HepG2 (cell line): Measurements from ENCODE around the gene ODAD4. TPM values are rescaled to one million over a fixed set of nuclear protein-coding genes. Genes with fewer than 3 reads are reported as not detected.

ENCODE experiments used
- ARNTL ChIP-seq: sonication (generic); formaldehyde crosslinking; IDR thresholded peaks from 2 replicates; pipeline ENCODE4 v1.4.0; 2020; ENCODE audit warnings: mild to moderate bottlenecking, missing genetic modification reagents
- FOXK1 ChIP-seq: sonication (generic); formaldehyde crosslinking; IDR thresholded peaks from 2 replicates; pipeline ENCODE4 v1.4.0; 2020; ENCODE audit warnings: low read depth, missing genetic modification reagents, borderline replicate concordance
- HDAC6 ChIP-seq: fragments of 200-600 bp; sonication (generic); IDR thresholded peaks from 2 replicates; pipeline ENCODE4 v1.7.0; 2017; ENCODE audit warnings: mild to moderate bottlenecking, antibody characterized with exemption, low read length, low read depth
- MYNN ChIP-seq: sonication (generic); formaldehyde crosslinking; IDR thresholded peaks from 2 replicates; pipeline ENCODE4 v1.4.0; 2020; ENCODE audit warnings: mild to moderate bottlenecking, low read depth, missing genetic modification reagents
- MZF1 ChIP-seq: sonication (generic); formaldehyde crosslinking; IDR thresholded peaks from 2 replicates; pipeline ENCODE4 v1.8.1; 2023; ENCODE audit warnings: mild to moderate bottlenecking, missing genetic modification reagents, borderline replicate concordance
- RORA ChIP-seq: sonication (generic); formaldehyde crosslinking; IDR thresholded peaks from 2 replicates; pipeline ENCODE4 v1.5.0; 2020; ENCODE audit warnings: mild to moderate bottlenecking, missing genetic modification reagents, moderate library complexity
- SNAI1 ChIP-seq: sonication (generic); formaldehyde crosslinking; IDR thresholded peaks from 2 replicates; pipeline ENCODE4 v1.5.0; 2020; ENCODE audit warnings: mild to moderate bottlenecking, missing genetic modification reagents, borderline replicate concordance
- ZNF12 ChIP-seq: sonication (generic); formaldehyde crosslinking; IDR thresholded peaks from 2 replicates; pipeline ENCODE4 v1.5.0; 2020; ENCODE audit warnings: missing genetic modification reagents
- ZNF747 ChIP-seq: sonication (generic); formaldehyde crosslinking; IDR thresholded peaks from 2 replicates; pipeline ENCODE4 v1.8.1; 2023; ENCODE audit warnings: missing genetic modification reagents, mild to moderate bottlenecking, borderline replicate concordance
- polyA plus RNA-seq, 8 experiments: library from polyadenylated mRNA; depleted of rRNA in 3 of 8; stranded (reverse) in 7 of 8; unstranded in 1 of 8; fragments of >200 nt; fragmentation: Illumina TruSeq in 4 of 8; extraction: Trizol in 4 of 8; gene quantifications; 2 replicates each; pipeline versions ENCODE4 v1.2.1 to v1.2.3, GENCODE V29; 2011 to 2016; ENCODE audit warnings: low read depth in 4 of 8, missing spikeins in 1 of 8, mixed read lengths in 1 of 8; ENCODE audit not compliant: insufficient read depth in 1 of 8
- total RNA-seq, 5 experiments: library from RNA; depleted of rRNA; stranded (reverse); fragments of >200 nt; fragmentation: Illumina TruSeq; extraction: Trizol; gene quantifications; 2 replicates each; pipeline ENCODE4 v1.2.3, GENCODE V29; 2016; ENCODE audit warnings: low read depth in 1 of 5
- TF ChIP-seq, protein P1 (sequence below): sonication (generic); formaldehyde crosslinking; IDR thresholded peaks from 2 replicates; pipeline ENCODE4 v1.9.0; 2022; ENCODE audit warnings: missing genetic modification reagents, mild to moderate bottlenecking, borderline replicate concordance
- TF ChIP-seq, protein P2 (sequence below): sonication (generic); formaldehyde crosslinking; IDR thresholded peaks from 2 replicates; pipeline ENCODE4 v1.4.0; 2020; ENCODE audit warnings: missing genetic modification reagents
- TF ChIP-seq, protein P3 (sequence below): sonication (generic); formaldehyde crosslinking; IDR thresholded peaks from 2 replicates; pipeline ENCODE4 v1.5.0; 2020; ENCODE audit warnings: missing genetic modification reagents
- TF ChIP-seq, protein P4 (sequence below): sonication (generic); formaldehyde crosslinking; IDR thresholded peaks from 2 replicates; pipeline ENCODE4 v1.4.0; 2020; ENCODE audit warnings: missing genetic modification reagents, borderline replicate concordance
- TF ChIP-seq, protein P5 (sequence below): sonication (generic); formaldehyde crosslinking; IDR thresholded peaks from 2 replicates; pipeline ENCODE4 v1.8.0; 2022; ENCODE audit warnings: missing genetic modification reagents, mild to moderate bottlenecking, moderate library complexity, borderline replicate concordance
- TF ChIP-seq, protein P6 (sequence below): sonication (generic); formaldehyde crosslinking; IDR thresholded peaks from 2 replicates; pipeline ENCODE4 v1.4.0; 2020; ENCODE audit warnings: missing genetic modification reagents
- TF ChIP-seq, protein P7 (sequence below): sonication (generic); formaldehyde crosslinking; IDR thresholded peaks from 2 replicates; pipeline ENCODE4 v1.4.0; 2020; ENCODE audit warnings: mild to moderate bottlenecking, missing genetic modification reagents
- TF ChIP-seq, protein P8 (sequence below): IDR thresholded peaks from 2 replicates; pipeline ENCODE4 v1.6.1; 2016; ENCODE audit warnings: control low read depth

The ODAD4 gene
- total and polyA plus RNA-seq, 2 of the 13 experiments (the other 11 are each of a cell fraction or from before 2014, with no cell fraction given): 0.48 to 0.53 TPM

DNA sequence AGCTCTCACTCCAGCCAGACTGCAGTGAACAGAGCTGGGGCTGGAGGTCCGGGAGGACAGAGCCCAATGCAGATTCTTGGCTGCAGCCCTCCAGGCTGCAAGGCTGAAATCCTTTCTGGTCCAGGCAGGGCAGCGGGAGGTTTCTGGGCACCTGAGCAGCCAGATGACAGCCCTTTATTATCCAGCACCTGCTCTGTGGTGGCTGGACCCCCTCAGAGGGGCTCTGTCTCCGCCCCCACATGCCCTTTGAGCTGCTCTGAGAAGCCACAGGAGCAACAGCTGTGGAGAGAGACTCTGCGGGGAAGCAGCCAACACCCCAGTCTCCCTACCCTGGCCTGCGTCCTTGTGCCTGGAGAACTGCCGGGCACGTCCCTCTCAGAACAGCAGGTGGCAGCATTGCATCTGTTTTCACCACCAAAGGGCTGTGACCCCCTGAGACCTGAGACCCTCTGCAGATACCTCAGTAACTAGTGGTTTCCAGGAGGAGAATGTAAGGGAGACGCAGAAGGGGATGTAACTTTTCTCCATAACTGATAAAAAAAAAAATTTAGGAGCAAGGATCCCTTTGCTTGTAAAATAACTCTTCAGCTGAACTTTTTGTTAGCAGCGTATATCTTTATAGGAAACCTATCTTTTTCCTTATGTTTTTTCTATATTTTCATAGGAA lies 32.5 kb downstream of the ODAD4 start (continued):
- TF ChIP-seq, protein P1, sequence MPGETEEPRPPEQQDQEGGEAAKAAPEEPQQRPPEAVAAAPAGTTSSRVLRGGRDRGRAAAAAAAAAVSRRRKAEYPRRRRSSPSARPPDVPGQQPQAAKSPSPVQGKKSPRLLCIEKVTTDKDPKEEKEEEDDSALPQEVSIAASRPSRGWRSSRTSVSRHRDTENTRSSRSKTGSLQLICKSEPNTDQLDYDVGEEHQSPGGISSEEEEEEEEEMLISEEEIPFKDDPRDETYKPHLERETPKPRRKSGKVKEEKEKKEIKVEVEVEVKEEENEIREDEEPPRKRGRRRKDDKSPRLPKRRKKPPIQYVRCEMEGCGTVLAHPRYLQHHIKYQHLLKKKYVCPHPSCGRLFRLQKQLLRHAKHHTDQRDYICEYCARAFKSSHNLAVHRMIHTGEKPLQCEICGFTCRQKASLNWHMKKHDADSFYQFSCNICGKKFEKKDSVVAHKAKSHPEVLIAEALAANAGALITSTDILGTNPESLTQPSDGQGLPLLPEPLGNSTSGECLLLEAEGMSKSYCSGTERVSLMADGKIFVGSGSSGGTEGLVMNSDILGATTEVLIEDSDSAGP (CRISPR knock-in tag): peak; percentile 34
- TF ChIP-seq ARNTL: no peak
- TF ChIP-seq, protein P2, sequence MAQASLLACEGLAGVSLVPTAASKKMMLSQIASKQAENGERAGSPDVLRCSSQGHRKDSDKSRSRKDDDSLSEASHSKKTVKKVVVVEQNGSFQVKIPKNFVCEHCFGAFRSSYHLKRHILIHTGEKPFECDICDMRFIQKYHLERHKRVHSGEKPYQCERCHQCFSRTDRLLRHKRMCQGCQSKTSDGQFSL (CRISPR knock-in tag): no peak
- TF ChIP-seq, protein P3, sequence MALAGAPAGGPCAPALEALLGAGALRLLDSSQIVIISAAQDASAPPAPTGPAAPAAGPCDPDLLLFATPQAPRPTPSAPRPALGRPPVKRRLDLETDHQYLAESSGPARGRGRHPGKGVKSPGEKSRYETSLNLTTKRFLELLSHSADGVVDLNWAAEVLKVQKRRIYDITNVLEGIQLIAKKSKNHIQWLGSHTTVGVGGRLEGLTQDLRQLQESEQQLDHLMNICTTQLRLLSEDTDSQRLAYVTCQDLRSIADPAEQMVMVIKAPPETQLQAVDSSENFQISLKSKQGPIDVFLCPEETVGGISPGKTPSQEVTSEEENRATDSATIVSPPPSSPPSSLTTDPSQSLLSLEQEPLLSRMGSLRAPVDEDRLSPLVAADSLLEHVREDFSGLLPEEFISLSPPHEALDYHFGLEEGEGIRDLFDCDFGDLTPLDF (CRISPR knock-in tag): no peak
- TF ChIP-seq, protein P4, sequence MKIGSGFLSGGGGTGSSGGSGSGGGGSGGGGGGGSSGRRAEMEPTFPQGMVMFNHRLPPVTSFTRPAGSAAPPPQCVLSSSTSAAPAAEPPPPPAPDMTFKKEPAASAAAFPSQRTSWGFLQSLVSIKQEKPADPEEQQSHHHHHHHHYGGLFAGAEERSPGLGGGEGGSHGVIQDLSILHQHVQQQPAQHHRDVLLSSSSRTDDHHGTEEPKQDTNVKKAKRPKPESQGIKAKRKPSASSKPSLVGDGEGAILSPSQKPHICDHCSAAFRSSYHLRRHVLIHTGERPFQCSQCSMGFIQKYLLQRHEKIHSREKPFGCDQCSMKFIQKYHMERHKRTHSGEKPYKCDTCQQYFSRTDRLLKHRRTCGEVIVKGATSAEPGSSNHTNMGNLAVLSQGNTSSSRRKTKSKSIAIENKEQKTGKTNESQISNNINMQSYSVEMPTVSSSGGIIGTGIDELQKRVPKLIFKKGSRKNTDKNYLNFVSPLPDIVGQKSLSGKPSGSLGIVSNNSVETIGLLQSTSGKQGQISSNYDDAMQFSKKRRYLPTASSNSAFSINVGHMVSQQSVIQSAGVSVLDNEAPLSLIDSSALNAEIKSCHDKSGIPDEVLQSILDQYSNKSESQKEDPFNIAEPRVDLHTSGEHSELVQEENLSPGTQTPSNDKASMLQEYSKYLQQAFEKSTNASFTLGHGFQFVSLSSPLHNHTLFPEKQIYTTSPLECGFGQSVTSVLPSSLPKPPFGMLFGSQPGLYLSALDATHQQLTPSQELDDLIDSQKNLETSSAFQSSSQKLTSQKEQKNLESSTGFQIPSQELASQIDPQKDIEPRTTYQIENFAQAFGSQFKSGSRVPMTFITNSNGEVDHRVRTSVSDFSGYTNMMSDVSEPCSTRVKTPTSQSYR (CRISPR knock-in tag): no peak
- TF ChIP-seq, protein P5, sequence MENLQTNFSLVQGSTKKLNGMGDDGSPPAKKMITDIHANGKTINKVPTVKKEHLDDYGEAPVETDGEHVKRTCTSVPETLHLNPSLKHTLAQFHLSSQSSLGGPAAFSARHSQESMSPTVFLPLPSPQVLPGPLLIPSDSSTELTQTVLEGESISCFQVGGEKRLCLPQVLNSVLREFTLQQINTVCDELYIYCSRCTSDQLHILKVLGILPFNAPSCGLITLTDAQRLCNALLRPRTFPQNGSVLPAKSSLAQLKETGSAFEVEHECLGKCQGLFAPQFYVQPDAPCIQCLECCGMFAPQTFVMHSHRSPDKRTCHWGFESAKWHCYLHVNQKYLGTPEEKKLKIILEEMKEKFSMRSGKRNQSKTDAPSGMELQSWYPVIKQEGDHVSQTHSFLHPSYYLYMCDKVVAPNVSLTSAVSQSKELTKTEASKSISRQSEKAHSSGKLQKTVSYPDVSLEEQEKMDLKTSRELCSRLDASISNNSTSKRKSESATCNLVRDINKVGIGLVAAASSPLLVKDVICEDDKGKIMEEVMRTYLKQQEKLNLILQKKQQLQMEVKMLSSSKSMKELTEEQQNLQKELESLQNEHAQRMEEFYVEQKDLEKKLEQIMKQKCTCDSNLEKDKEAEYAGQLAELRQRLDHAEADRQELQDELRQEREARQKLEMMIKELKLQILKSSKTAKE (CRISPR knock-in tag): no peak
- no peak for TF ChIP-seq MZF1
- TF ChIP-seq MYNN: no peak
- TF ChIP-seq SNAI1: no peak
- TF ChIP-seq ZNF12: no peak
- no peak for TF ChIP-seq RORA
- TF ChIP-seq ZNF747 (CRISPR knock-in tag): no peak
- TF ChIP-seq, protein P6, sequence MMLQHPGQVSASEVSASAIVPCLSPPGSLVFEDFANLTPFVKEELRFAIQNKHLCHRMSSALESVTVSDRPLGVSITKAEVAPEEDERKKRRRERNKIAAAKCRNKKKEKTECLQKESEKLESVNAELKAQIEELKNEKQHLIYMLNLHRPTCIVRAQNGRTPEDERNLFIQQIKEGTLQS (CRISPR knock-in tag): no peak
- TF ChIP-seq, protein P7, sequence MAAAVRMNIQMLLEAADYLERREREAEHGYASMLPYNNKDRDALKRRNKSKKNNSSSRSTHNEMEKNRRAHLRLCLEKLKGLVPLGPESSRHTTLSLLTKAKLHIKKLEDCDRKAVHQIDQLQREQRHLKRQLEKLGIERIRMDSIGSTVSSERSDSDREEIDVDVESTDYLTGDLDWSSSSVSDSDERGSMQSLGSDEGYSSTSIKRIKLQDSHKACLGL (CRISPR knock-in tag): no peak
- TF ChIP-seq FOXK1: peak; percentile 36; the same call in 1 of the 2 replicates
- TF ChIP-seq HDAC6: no peak
- TF ChIP-seq, protein P8, sequence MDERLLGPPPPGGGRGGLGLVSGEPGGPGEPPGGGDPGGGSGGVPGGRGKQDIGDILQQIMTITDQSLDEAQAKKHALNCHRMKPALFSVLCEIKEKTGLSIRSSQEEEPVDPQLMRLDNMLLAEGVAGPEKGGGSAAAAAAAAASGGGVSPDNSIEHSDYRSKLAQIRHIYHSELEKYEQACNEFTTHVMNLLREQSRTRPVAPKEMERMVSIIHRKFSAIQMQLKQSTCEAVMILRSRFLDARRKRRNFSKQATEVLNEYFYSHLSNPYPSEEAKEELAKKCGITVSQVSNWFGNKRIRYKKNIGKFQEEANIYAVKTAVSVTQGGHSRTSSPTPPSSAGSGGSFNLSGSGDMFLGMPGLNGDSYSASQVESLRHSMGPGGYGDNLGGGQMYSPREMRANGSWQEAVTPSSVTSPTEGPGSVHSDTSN: no peak
